Nephron (organoid): ENCODE results near the gene RTN1.

Source experiments
- H3K27ac Mint-ChIP-seq, 3 experiments: 2 replicates each; pipeline ENCODE4 v1.8.0; 2020; ENCODE audit warnings: mixed read lengths in 3 of 3, mild to moderate bottlenecking in 2 of 3, moderate library complexity in 1 of 3
- H3K27me3 Mint-ChIP-seq: 2 replicates; pipeline ENCODE4 v1.8.0; 2021; ENCODE audit warnings: low read depth, mild to moderate bottlenecking, moderate library complexity, mixed read lengths
- H3K36me3 Mint-ChIP-seq: 2 replicates; pipeline ENCODE4 v1.8.0; 2020; ENCODE audit warnings: low read depth, mixed read lengths
- H3K4me1 Mint-ChIP-seq: 2 replicates; pipeline ENCODE4 v1.8.0; 2020; ENCODE audit warnings: mixed read lengths
- H3K4me3 Mint-ChIP-seq, 3 experiments: 2 replicates each; pipeline ENCODE4 v1.8.0; 2020; ENCODE audit warnings: mild to moderate bottlenecking in 3 of 3, mixed read lengths in 3 of 3, moderate library complexity in 2 of 3
- H3K9me3 Mint-ChIP-seq: 2 replicates; pipeline ENCODE4 v1.8.0; 2020; ENCODE audit warnings: mixed read lengths
- TF ChIP-seq, protein P1 (sequence below), 3 experiments: fragments of 200-600 bp; sonication (generic); IDR thresholded peaks; one replicate each; pipeline ENCODE4 v1.5.0; 2021; ENCODE audit warnings: antibody characterized with exemption in 3 of 3; ENCODE audit not compliant: unreplicated experiment in 3 of 3

The RTN1 gene, protein sequence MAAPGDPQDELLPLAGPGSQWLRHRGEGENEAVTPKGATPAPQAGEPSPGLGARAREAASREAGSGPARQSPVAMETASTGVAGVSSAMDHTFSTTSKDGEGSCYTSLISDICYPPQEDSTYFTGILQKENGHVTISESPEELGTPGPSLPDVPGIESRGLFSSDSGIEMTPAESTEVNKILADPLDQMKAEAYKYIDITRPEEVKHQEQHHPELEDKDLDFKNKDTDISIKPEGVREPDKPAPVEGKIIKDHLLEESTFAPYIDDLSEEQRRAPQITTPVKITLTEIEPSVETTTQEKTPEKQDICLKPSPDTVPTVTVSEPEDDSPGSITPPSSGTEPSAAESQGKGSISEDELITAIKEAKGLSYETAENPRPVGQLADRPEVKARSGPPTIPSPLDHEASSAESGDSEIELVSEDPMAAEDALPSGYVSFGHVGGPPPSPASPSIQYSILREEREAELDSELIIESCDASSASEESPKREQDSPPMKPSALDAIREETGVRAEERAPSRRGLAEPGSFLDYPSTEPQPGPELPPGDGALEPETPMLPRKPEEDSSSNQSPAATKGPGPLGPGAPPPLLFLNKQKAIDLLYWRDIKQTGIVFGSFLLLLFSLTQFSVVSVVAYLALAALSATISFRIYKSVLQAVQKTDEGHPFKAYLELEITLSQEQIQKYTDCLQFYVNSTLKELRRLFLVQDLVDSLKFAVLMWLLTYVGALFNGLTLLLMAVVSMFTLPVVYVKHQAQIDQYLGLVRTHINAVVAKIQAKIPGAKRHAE

DNA sequence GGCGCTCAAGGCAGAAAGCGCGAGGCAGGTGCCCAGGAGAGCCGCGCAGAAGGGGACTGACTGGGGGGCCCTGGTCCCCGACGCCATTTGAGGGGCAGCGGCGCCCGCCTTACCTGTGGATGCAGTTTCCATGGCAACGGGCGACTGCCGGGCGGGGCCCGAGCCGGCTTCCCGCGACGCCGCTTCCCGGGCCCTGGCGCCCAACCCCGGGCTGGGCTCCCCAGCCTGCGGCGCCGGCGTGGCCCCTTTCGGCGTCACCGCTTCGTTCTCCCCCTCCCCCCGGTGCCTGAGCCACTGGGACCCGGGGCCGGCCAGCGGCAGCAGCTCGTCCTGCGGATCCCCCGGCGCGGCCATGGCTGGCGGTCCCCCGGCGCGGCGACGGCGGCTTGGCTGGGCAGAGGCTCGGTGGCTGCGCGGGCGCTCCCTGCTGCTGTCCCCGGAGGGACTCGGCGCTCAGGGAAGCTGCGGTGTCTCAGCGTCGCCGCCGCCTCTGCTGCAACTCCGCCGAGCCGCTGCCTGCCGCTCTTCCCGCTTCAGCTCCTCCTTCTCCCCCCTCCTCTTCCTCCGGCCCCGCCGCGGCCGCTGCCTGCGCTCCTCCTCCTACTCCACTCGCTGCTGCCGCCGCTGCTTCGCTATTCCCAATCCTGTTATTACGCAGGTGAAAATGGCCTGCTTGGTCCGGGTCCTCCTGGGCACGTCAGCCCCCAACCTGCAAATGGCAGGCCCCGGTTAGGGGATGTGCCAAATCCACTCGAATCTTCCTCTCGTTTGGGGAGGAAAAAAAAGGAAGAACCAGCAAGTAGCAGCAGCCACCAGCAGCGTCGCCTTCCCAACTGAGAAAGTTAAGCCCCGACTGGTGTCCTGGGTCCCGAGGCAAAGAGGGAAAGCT, at the start of gene RTN1:
RTN1 (minus strand) TSS at position 500 of the 889 bp plus-strand sequence; CDS start at position 354, 146 bp downstream.
- H3K27ac Mint-ChIP-seq: no peak within 1 kb of the TSS
- peaks cover 5% of the 10 kb centered on the region for H3K4me1 Mint-ChIP-seq
- TF ChIP-seq, protein P1, sequence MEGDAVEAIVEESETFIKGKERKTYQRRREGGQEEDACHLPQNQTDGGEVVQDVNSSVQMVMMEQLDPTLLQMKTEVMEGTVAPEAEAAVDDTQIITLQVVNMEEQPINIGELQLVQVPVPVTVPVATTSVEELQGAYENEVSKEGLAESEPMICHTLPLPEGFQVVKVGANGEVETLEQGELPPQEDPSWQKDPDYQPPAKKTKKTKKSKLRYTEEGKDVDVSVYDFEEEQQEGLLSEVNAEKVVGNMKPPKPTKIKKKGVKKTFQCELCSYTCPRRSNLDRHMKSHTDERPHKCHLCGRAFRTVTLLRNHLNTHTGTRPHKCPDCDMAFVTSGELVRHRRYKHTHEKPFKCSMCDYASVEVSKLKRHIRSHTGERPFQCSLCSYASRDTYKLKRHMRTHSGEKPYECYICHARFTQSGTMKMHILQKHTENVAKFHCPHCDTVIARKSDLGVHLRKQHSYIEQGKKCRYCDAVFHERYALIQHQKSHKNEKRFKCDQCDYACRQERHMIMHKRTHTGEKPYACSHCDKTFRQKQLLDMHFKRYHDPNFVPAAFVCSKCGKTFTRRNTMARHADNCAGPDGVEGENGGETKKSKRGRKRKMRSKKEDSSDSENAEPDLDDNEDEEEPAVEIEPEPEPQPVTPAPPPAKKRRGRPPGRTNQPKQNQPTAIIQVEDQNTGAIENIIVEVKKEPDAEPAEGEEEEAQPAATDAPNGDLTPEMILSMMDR (IDR thresholded peaks at IDR 0.05; ENCODE audit: unreplicated experiment in 3 of 3): no peak
- peaks cover 51% of the 10 kb centered on the region for H3K27me3 Mint-ChIP-seq
- peak within 1 kb of the TSS; percentile 94 to 98 (median 97) for H3K4me3 Mint-ChIP-seq
- peaks cover 2% of the 10 kb centered on the region for H3K9me3 Mint-ChIP-seq
- no peaks in the 10 kb centered on the region for H3K36me3 Mint-ChIP-seq

DNA sequence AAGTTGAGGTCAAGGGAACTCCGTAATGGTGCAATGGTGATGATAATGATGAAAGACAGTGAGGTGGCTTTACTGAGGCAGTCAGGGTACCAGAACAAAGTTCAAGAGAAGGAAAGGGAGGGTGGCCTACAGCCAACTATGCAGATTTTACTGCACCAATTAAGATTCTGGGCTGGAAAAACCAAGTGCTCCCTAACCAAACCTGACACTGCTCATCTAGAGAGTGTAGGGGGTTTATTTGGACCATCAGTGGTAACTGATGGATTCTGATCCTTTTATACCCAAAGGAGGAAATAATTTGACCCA, 49.8 kb upstream of the RTN1 start:
- H3K9me3 Mint-ChIP-seq: no peaks in the 10 kb centered on the region
- H3K36me3 Mint-ChIP-seq: peaks cover 11% of the 10 kb centered on the region
- H3K27me3 Mint-ChIP-seq: no peaks in the 10 kb centered on the region
- H3K27ac Mint-ChIP-seq: peak overlapping the region; percentile 63 to 87 (median 84)
- no peaks in the 10 kb centered on the region for H3K4me1 Mint-ChIP-seq
- H3K4me3 Mint-ChIP-seq: peak overlapping the region; percentile 82 to 91 (median 85)
- TF ChIP-seq, protein P1 (IDR thresholded peaks at IDR 0.05; ENCODE audit: unreplicated experiment in 3 of 3): no peak

DNA sequence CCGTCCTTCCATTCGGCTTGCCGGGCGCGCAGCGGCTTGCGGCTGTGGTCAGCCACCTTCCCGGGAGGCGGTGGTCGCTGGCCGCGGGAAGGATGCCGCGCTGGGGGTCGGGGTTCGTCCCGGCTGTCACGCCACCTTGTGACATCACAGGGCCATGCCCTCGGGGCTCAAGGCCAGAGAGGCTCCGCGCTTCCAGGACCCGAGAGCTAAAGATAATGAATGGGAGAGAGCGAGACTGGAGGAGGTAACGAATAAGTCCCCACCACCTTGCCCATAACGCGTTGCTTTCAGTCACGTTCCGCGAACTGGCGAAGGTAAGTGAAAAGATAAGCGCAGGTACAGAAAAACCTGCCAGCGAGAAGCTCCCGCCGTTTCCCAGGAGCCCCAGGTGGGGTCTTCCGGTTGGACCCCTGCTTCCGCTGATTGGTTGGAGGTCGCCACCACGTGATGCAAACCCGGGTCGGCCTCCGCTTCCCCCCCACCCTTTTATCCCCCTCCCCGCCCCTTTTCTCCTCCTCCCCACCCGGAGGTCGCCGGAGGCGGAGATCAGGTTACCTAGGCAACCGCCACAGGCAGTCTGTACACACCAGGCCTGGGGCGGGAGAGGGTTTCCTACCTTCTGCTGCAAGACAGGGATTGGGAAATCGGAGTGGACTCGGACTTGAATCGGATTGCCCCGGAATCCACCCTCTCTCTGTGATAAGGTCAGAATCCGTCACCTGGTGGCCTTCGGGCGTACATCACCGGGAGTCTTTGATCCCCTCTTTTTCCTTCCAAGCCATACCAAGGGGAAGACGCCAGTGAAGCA, 49.2 kb upstream of the RTN1 start, which contains the start of gene LRRC9:
LRRC9 (plus strand) TSS at position 575 of the 808 bp plus-strand sequence.
- H3K9me3 Mint-ChIP-seq: no peaks in the 10 kb centered on the region
- TF ChIP-seq, protein P1 (IDR thresholded peaks at IDR 0.05; ENCODE audit: unreplicated experiment in 3 of 3): no peak
- peak within 1 kb of the TSS; percentile 63 to 87 (median 84) for H3K27ac Mint-ChIP-seq
- H3K4me1 Mint-ChIP-seq: no peaks in the 10 kb centered on the region
- H3K4me3 Mint-ChIP-seq: peak within 1 kb of the TSS; percentile 85 to 91 (median 91)
- no peaks in the 10 kb centered on the region for H3K27me3 Mint-ChIP-seq
- peaks cover 13% of the 10 kb centered on the region for H3K36me3 Mint-ChIP-seq

DNA sequence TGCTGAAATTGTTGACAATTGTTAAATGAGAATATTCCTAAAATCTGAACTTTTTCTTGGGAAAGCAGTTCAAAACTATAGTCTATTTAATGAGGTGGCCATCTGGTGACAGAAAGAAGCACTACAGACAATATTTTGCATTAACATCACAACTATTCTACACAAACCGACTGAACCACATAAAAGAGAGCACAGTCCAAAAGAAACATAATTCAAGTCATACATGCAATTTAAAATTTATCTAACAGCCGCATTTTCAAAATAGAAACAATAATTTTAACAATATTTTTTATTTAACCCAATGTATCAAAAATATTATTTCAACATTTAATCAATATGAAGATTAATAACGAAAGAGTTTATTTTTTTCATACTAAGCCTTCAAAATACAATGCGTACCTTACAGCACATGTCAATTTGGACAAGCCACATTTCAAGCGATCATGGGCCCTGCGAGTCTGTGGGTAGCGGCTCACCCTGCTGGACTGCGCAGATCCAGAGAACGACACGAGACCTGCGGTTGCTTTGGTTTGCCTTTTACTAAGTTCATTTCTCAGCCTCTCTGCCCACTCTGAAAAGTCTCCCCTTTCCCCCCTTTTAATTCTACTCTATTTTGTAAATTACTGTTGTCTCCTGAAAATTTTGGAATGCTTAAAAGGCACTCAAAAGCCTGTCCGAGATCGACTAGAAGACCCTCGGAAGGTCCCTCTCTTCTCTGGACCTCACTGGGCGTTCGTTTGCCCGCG, 48.4 kb upstream of the RTN1 start:
- Mint-ChIP-seq H3K27ac (peak overlapping the region in 2 of 3 experiments; percentile 4 to 72), H3K9me3 (no peaks in the 10 kb centered on the region), H3K4me1 (no peaks in the 10 kb centered on the region), H3K4me3 (peak overlapping the region; percentile 86 to 91 (median 91)), H3K36me3 (peaks cover 13% of the 10 kb centered on the region), H3K27me3 (no peaks in the 10 kb centered on the region)
- TF ChIP-seq, protein P1 (IDR thresholded peaks at IDR 0.05; ENCODE audit: unreplicated experiment in 3 of 3): peak; percentile 54 to 68 (median 54)
